Endodermal cell (in vitro differentiated cells): ENCODE data around the gene PCID2. TPM values are rescaled to one million over a fixed set of nuclear protein-coding genes. Genes with fewer than 3 reads are reported as not detected.

Experiments
- DNase-seq: peaks from one replicate; pipeline ENCODE4 v3.0.0-alpha.2; 2017
- H3K27ac ChIP-seq: 2 replicates; pipeline ENCODE4 v1.5.1; 2013; ENCODE audit warnings: mild to moderate bottlenecking, low read depth, low read length, moderate library complexity
- H3K27me3 ChIP-seq: 2 replicates; pipeline ENCODE4 v1.6.1; 2013; ENCODE audit warnings: mild to moderate bottlenecking, low read length, moderate library complexity; ENCODE audit not compliant: insufficient read depth, control insufficient read depth, poor library complexity, severe bottlenecking
- H3K36me3 ChIP-seq: 2 replicates; pipeline ENCODE4 v1.7.0; 2013; ENCODE audit warnings: mild to moderate bottlenecking, low read length, moderate library complexity; ENCODE audit not compliant: control insufficient read depth, insufficient read depth
- H3K4me1 ChIP-seq: one replicate; pipeline ENCODE4 v1.7.0; 2013; ENCODE audit warnings: low read length; ENCODE audit not compliant: control insufficient read depth, insufficient read depth
- H3K4me3 ChIP-seq: 2 replicates; pipeline ENCODE4 v1.5.1; 2013; ENCODE audit warnings: mild to moderate bottlenecking, low read length, moderate library complexity
- H3K9ac ChIP-seq: 2 replicates; pipeline ENCODE4 v1.6.1; 2013; ENCODE audit warnings: mild to moderate bottlenecking, low read length, moderate library complexity; ENCODE audit not compliant: poor library complexity, severe bottlenecking; ENCODE audit errors: extremely low read depth
- H3K9me3 ChIP-seq: 2 replicates; pipeline ENCODE4 v1.6.1; 2013; ENCODE audit warnings: mild to moderate bottlenecking, low read length, moderate library complexity; ENCODE audit not compliant: control insufficient read depth
- H3K27ac Mint-ChIP-seq: 2 replicates; pipeline ENCODE4 v1.8.0; 2020; ENCODE audit warnings: mixed read lengths
- H3K27me3 Mint-ChIP-seq: 2 replicates; pipeline ENCODE4 v1.8.0; 2021; ENCODE audit warnings: mild to moderate bottlenecking, mixed read lengths; ENCODE audit not compliant: insufficient read depth
- H3K36me3 Mint-ChIP-seq: 2 replicates; pipeline ENCODE4 v1.8.0; 2020; ENCODE audit warnings: low read depth, mixed read lengths
- H3K4me1 Mint-ChIP-seq: 2 replicates; pipeline ENCODE4 v1.8.0; 2020; ENCODE audit warnings: mixed read lengths
- H3K4me3 Mint-ChIP-seq: 2 replicates; pipeline ENCODE4 v1.8.0; 2020; ENCODE audit warnings: mild to moderate bottlenecking, moderate library complexity, mixed read lengths
- H3K9me3 Mint-ChIP-seq: 2 replicates; pipeline ENCODE4 v1.8.0; 2020; ENCODE audit warnings: mild to moderate bottlenecking, mixed read lengths
- CTCF ChIP-seq: fragments of 200-600 bp; sonication (generic); conservative IDR thresholded peaks from 2 replicates; pipeline ENCODE4 v1.5.0; 2021; ENCODE audit warnings: antibody characterized with exemption, mild to moderate bottlenecking
- WGBS, 2 experiments: methylation state at CpG; one replicate each; pipeline versions ENCODE4 v1.1.5 to v1.1.7; 2013; ENCODE audit warnings: missing lambda C conversion rate in 2 of 2, mixed read lengths in 1 of 2; ENCODE audit not compliant: insufficient coverage in 1 of 2, insufficient read length in 1 of 2; 5-methylcytosine and 5-hydroxymethylcytosine counted together
- total RNA-seq, 2 donors: library from RNA; stranded (reverse); fragmentation: NEBNext Ultra II Directional in 1 of 2; extraction: Animal tissue kit (Norgen Biotek cat#: 25700) in 1 of 2; gene quantifications; 2 replicates in 1 of 2; 3 replicates in 1 of 2; pipeline ENCODE4 v1.2.1, GENCODE V29; 2021

The PCID2 gene
- total RNA-seq, 2 donors from 2014 or later: 70.5 to 71.7 TPM

GRCh38 chr13:113178070-113178895, 30.2 kb downstream of the PCID2 start:
- no peaks in the 10 kb centered on the region for H3K9me3 Mint-ChIP-seq
- no peak for TF ChIP-seq CTCF
- 88 to 89% methylated on average over 22 to 25 of the region's 25 CpGs for WGBS, 2 experiments
- Histone ChIP-seq H3K9ac (peak overlapping the region; percentile 43), H3K4me3 (peak overlapping the region; percentile 31), H3K36me3 (peaks cover 79% of the 10 kb centered on the region), H3K4me1 (peaks cover 26% of the 10 kb centered on the region), H3K27me3 (no peaks in the 10 kb centered on the region), H3K9me3 (no peaks in the 10 kb centered on the region), H3K27ac (peak overlapping the region; percentile 65)
- no peak for DNase-seq
- peaks cover 72% of the 10 kb centered on the region for H3K36me3 Mint-ChIP-seq
- H3K4me3 Mint-ChIP-seq: peak overlapping the region; percentile 51
- H3K27ac Mint-ChIP-seq: peak overlapping the region; percentile 99
- H3K27me3 Mint-ChIP-seq: no peaks in the 10 kb centered on the region
- peaks cover 44% of the 10 kb centered on the region for H3K4me1 Mint-ChIP-seq

- no peak overlapping the region for H3K27ac Mint-ChIP-seq
- peaks cover 45% of the 10 kb centered on the region for H3K4me1 Mint-ChIP-seq
- Histone ChIP-seq H3K4me3 (no peak overlapping the region), H3K4me1 (peaks cover 23% of the 10 kb centered on the region), H3K9ac (no peak overlapping the region), H3K9me3 (no peaks in the 10 kb centered on the region), H3K36me3 (peaks cover 82% of the 10 kb centered on the region), H3K27me3 (no peaks in the 10 kb centered on the region), H3K27ac (no peak overlapping the region)
- H3K36me3 Mint-ChIP-seq: peaks cover 70% of the 10 kb centered on the region
- DNase-seq: peak; percentile 35
- H3K4me3 Mint-ChIP-seq: no peak overlapping the region
- WGBS, 2 experiments: 98 to 100% methylated on average over 5 to 12 of the region's 14 CpGs
- TF ChIP-seq CTCF: no peak
- no peaks in the 10 kb centered on the region for H3K27me3 Mint-ChIP-seq
- no peaks in the 10 kb centered on the region for H3K9me3 Mint-ChIP-seq
Measured at GRCh38 chr13:113176822-113177221, 31.6 kb downstream of the PCID2 start.

- no peak for TF ChIP-seq CTCF
- no peak for DNase-seq
- Mint-ChIP-seq H3K4me3 (no peak overlapping the region), H3K9me3 (no peaks in the 10 kb centered on the region), H3K27me3 (no peaks in the 10 kb centered on the region), H3K36me3 (peaks cover 71% of the 10 kb centered on the region), H3K4me1 (peaks cover 47% of the 10 kb centered on the region), H3K27ac (peak overlapping the region; percentile 78)
- 74 to 94% methylated on average over 2 to 5 of the region's 5 CpGs for WGBS, 2 experiments
- no peak overlapping the region for H3K27ac ChIP-seq
- H3K4me1 ChIP-seq: peaks cover 26% of the 10 kb centered on the region
- no peak overlapping the region for H3K9ac ChIP-seq
- no peaks in the 10 kb centered on the region for H3K27me3 ChIP-seq
- H3K9me3 ChIP-seq: no peaks in the 10 kb centered on the region
- H3K4me3 ChIP-seq: no peak overlapping the region
- H3K36me3 ChIP-seq: peaks cover 82% of the 10 kb centered on the region
Measured at GRCh38 chr13:113176280-113176679, 32.2 kb downstream of the PCID2 start.
